ENCODE results near the gene SH3BP5. TPM values are rescaled to one million over a fixed set of nuclear protein-coding genes. Genes with fewer than 3 reads are reported as not detected.
"Not testable (repeated sequence)": the region's sequence is repeated elsewhere in the genome, so short reads cannot be mapped to it uniquely, and the experiment has no call there.

Gene SH3BP5, protein sequence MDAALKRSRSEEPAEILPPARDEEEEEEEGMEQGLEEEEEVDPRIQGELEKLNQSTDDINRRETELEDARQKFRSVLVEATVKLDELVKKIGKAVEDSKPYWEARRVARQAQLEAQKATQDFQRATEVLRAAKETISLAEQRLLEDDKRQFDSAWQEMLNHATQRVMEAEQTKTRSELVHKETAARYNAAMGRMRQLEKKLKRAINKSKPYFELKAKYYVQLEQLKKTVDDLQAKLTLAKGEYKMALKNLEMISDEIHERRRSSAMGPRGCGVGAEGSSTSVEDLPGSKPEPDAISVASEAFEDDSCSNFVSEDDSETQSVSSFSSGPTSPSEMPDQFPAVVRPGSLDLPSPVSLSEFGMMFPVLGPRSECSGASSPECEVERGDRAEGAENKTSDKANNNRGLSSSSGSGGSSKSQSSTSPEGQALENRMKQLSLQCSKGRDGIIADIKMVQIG
- total RNA-seq (10 to 100 TPM; 13.6 to 26.6 (median 15.7) TPM), polyA plus RNA-seq (12.9 TPM)
- long read RNA-seq, donor 1, transcript SH3BP5-202 (9 exons, 2,822 nt), result major isoform, 16 of 22 reads
- long read RNA-seq, donor 1, partial matches to known transcripts, result 1 of 22 reads
- long read RNA-seq, donor 1, other reads (novel, unspliced or antisense), result 5 of 22 reads
- long read RNA-seq, donor 2, partial matches to known transcripts, result 3 of 10 reads
- long read RNA-seq, donor 2, other reads (novel, unspliced or antisense), result 4 of 10 reads
- long read RNA-seq, donor 3, transcript SH3BP5-202 (9 exons, 2,822 nt), result major isoform, 92 of 113 reads
- long read RNA-seq, donor 3, partial matches to known transcripts, result 3 of 113 reads
- long read RNA-seq, donor 3, other reads (novel, unspliced or antisense), result 18 of 113 reads
- long read RNA-seq, donor 4, partial matches to known transcripts, result 1 of 3 reads
- long read RNA-seq, donor 4, other reads (novel, unspliced or antisense), result 0 of 3 reads

DNA sequence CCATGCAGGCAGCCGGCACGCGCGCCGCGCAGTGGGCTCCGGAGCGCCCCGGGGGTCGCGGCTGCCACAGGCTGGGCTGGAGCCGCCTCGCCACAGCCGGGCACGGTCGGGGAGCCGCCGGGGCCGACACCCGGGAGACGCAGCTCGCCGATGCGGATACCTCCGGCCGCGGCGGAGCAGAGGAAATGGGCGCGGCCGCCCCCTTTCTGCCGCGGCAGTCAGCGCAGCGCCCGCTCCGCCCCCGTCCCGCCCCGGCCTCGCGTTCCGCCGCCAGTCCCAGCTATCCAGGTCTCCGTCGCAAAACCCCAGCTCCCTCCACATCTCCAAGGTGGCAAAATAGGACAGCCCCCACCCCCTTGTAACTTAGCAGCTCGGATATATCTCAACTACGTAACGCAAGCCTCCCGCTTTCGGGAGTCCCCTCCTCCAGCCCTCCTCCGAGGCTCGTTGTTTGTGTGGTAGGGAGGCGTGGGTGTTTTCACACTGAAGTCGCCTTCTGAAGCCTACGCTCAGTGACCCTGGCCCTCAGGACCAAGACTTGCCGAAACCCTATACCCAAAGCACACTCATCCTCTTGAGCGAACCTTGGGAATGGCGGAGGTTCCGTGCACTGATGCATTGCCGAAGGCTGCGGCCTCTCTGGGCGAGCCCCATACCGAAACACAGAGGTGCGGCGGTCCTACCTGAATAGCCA lies at the start of gene SH3BP5:
TSS of gene SH3BP5 (minus strand) at position 182 of the 694 bp plus-strand sequence. CDS start at position 4, 178 bp downstream.
- WGBS, result 13% methylated on average over 66 of the region's 66 CpGs
- intact Hi-C loops (cut with DNase I), result loop anchor here (5.0 to 10.0 kb wide), 3 partner anchors 58 to 68 kb away; no protein-coding TSS in a partner anchor
- Histone ChIP-seq H3K4me3 (ENCODE audit: low read length) (peak within 1 kb of the TSS; percentile 77), H3K4me1 (ENCODE audit: control insufficient read depth, insufficient read depth, low read length) (peaks cover under 1% of the 10 kb centered on the region), H3K27ac (ENCODE audit: low read length) (peak within 1 kb of the TSS; percentile 24), H3K27me3 (ENCODE audit: control insufficient read depth, insufficient read depth) (no peaks in the 10 kb centered on the region), H3K9me3 (ENCODE audit: control insufficient read depth, low read length) (no peaks in the 10 kb centered on the region)
- ATAC-seq (peak; percentile 88 to 93), DNase-seq (peak; percentile 80 to 93 (median 91))

DNA sequence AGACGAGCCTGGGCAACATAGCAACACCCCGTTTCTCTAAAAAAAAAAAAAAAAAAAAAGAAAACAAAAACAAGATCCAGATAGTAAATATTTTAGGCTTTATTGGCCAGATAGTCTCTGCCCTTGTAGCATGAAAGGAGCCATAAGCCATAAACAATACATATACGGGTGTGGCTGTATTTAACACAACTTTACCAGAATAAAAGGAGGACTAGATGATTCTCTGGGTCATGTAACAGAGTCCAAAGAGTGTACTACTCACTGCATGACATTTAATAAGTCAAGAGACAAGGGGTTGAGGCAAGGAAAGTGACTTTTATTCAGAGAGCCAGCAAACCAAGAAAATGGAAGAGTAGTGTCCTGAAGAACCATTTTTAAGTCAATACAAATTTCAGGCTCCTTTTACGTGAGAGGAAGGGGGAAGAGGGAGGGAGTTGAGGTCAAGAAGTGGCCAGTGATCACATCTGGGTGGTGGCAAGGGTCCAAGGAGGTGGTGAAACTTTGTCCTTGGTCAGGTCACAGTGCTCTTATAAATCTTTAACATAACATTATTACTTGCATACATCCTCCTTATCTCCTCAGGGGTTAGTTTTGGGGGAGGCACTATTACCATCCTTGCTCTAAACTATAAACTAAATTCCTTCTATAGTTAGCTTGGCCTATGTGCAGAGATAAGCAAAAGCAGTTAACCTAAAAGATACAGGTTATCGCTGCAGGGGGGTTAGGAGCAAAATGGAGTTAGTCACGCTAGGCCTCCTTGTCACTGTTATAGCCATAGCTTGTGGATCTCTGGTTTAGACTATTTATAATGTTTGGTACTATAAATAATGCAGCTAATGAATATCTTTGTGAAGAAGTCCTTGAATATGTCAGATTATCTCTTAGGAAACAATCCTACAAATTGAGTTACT lies 48.8 kb upstream of the SH3BP5 start:
- 62% methylated on average over 6 of the region's 6 CpGs for WGBS
- Histone ChIP-seq H3K27me3 (ENCODE audit: control insufficient read depth, insufficient read depth) (no peaks in the 10 kb centered on the region), H3K4me3 (ENCODE audit: low read length) (no peak overlapping the region), H3K9me3 (ENCODE audit: control insufficient read depth, low read length) (no peaks in the 10 kb centered on the region), H3K4me1 (ENCODE audit: control insufficient read depth, insufficient read depth, low read length) (peaks cover 4% of the 10 kb centered on the region), H3K27ac (ENCODE audit: low read length) (no peak overlapping the region)
- intact Hi-C loops (cut with DNase I), result loop anchor here in 2 of 4 donors (2.0 to 10.0 kb wide), 3 partner anchors 114 to 176 kb away; partner anchors contain the start of gene CAPN7 (in 1 of the 2)
- no peak for ATAC-seq
- no peak for DNase-seq

DNA sequence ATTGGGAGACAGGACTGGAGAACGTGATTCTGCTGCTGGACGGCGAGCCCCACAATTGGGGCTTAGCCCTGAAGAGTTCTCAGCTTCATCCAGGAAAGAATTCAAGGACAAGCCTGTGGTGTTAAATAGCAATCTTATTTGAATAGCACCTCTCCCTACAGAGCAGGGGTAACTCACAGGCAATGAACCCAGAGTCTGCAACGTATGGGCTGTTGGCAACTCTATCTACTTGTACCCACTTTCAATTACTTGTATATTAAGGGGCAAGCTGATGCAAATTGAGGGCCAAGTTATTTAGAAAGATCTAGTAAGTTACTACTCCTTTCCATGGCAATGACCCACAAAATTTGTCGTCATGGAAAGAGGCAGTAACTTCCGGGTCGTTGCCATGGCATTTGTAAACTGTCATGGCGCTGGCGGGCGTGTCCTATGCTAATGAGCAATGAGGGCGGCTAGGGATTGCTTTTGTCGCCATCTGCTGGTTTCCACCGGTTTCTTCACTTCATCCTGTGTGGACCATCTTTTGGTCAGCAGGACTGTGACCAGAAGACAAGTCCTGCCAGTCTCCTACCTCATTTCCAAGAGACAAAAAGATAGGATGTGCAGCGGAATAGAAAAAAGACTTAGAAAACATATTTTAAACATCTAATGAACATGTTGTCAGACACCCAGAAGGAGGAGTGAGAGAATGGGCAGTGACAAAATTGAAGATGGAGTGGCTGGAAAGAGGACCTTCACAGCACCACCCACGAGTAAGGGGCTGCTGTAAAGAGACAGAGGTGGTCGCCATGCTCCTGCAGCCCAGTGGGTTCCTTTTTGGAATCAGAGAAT lies 45.8 kb upstream of the SH3BP5 start:
- Histone ChIP-seq H3K4me1 (ENCODE audit: control insufficient read depth, insufficient read depth, low read length) (peaks cover 4% of the 10 kb centered on the region), H3K27me3 (ENCODE audit: control insufficient read depth, insufficient read depth) (no peaks in the 10 kb centered on the region), H3K4me3 (ENCODE audit: low read length) (peak overlapping the region; percentile 4), H3K9me3 (ENCODE audit: control insufficient read depth, low read length) (no peaks in the 10 kb centered on the region), H3K27ac (ENCODE audit: low read length) (peak overlapping the region; percentile 79)
- WGBS, result 28% methylated on average over 16 of the region's 16 CpGs
- DNase-seq, result peak; percentile 95 to 98 (median 96)
- intact Hi-C loops (cut with DNase I), result loop anchor here in 2 of 4 donors (2.0 to 5.0 kb wide), 2 partner anchors 111 kb away; no protein-coding TSS in a partner anchor
- ATAC-seq, result peak; percentile 96

DNA sequence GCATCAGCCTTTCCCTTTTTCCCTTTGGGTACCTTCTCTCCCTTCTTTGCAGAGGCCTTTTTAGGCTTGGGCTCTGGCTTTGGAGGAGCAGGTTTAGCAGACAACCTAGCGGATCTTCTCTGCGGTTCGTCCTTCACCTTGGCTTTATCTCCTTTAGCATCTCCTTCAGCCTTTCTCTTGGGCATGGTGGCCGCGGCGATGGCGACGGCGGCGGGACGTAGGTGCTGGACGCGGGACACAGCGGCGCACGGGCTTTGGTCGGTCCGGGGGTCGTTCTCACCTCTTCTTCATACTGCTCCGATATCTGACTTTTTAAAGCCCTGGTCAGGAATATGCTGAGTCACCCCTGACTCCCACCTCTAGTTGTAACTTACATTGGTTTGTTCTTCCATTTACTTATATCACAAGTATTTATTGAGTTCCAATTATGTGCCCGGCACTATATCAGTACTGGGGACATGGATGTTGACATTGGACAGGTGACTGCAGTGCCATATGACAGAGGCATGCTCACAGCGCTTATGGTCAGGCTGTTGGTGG lies 43.1 kb upstream of the SH3BP5 start:
- WGBS, result 93% methylated on average over 22 of the region's 22 CpGs
- no peak overlapping the region for H3K4me3 ChIP-seq (ENCODE audit: low read length)
- ATAC-seq (no peak), DNase-seq (peak in 1 of 3 donors; percentile 39)
- no peak overlapping the region for H3K27ac ChIP-seq (ENCODE audit: low read length)
- H3K27me3 ChIP-seq (ENCODE audit: control insufficient read depth, insufficient read depth), result no peaks in the 10 kb centered on the region
- peaks cover 2% of the 10 kb centered on the region for H3K4me1 ChIP-seq (ENCODE audit: control insufficient read depth, insufficient read depth, low read length)
- intact Hi-C loops (cut with DNase I), result loop anchor here in 1 of 4 donors (5.0 kb wide), 1 partner anchor 108 kb away; no protein-coding TSS in a partner anchor
- H3K9me3 ChIP-seq (ENCODE audit: control insufficient read depth, low read length), result no peaks in the 10 kb centered on the region

DNA sequence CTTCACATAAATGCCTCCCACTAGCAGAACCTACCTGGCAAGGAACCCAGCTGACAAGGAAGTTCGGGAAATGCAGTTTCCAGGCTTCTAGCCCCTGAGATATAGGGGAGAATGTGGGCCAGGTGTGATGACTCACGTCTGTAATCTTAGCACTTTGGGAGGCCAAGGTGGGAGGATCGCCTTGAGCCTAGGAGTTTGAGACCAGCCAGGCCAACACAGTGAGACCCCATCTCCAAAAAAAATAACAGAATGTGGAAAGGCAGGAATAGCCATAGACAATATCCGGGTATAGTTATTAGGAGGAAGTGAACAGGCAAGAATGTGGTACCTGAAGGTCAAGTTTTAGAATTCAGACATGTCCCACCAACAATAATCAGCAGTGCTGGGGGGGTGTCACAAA lies 40.5 kb upstream of the SH3BP5 start:
- Histone ChIP-seq H3K27ac (ENCODE audit: low read length) (no peak overlapping the region), H3K4me1 (ENCODE audit: control insufficient read depth, insufficient read depth, low read length) (peaks cover 2% of the 10 kb centered on the region), H3K4me3 (ENCODE audit: low read length) (no peak overlapping the region), H3K27me3 (ENCODE audit: control insufficient read depth, insufficient read depth) (no peaks in the 10 kb centered on the region), H3K9me3 (ENCODE audit: control insufficient read depth, low read length) (no peaks in the 10 kb centered on the region)
- intact Hi-C loops (cut with DNase I), result no loop called here
- ATAC-seq, result no peak
- DNase-seq, result no peak
- 90% methylated on average over 4 of the region's 4 CpGs for WGBS

DNA sequence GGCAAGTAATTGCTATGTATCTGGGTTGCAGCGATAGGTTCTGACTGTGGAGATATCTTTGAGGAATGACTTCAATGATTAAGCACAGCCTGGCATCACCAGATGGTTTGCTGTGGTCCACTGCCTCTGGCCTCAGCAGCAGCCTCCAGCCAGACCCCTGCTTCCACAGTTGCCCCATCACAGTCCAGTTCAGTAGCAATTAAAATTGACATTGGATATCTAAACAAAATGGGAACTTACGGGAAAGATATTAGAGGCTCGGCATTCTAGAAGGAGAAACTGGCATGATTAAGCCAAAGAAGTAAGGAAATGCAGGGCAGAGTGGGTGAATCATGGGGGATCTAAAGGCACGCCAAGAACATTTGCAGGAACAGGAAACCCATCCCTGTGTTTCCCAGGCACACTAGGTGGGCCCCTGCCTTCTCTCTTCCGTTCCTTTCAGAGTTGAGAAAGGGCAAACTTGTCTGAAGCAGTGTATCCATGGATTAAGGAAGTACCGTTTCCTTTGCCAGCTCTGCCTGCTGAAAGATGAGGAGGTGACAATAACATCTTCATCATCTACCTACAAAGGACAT lies 36.3 kb upstream of the SH3BP5 start:
- intact Hi-C loops (cut with DNase I), result no loop called here
- no peaks in the 10 kb centered on the region for H3K9me3 ChIP-seq (ENCODE audit: control insufficient read depth, low read length)
- ATAC-seq (peak; percentile 75 to 91), DNase-seq (no peak)
- H3K4me3 ChIP-seq (ENCODE audit: low read length), result no peak overlapping the region
- 70% methylated on average over 6 of the region's 6 CpGs for WGBS
- no peaks in the 10 kb centered on the region for H3K4me1 ChIP-seq (ENCODE audit: control insufficient read depth, insufficient read depth, low read length)
- no peak overlapping the region for H3K27ac ChIP-seq (ENCODE audit: low read length)
- H3K27me3 ChIP-seq (ENCODE audit: control insufficient read depth, insufficient read depth), result no peaks in the 10 kb centered on the region

DNA sequence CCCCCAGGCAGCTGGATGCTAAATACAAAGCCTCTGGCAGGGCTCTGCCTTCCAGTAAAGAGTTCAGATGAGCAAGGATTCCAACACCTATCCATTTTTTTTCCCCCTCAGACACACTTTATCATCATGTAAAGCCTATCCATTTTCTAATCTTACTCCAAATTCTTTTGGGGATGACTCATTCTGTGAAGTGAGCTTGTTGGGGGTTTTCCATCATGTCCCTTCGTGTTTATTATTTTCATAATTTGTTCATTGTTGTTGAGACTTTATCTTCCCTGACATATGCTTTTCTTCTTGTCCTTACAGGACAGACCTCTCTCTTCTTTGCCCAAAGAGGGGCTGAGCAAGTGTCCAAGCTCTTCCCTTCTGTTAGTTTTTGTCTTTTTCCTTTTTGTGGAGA lies 34.7 kb upstream of the SH3BP5 start:
- 48% methylated on average over 1 of the region's 1 CpG for WGBS
- Histone ChIP-seq H3K4me1 (ENCODE audit: control insufficient read depth, insufficient read depth, low read length) (no peaks in the 10 kb centered on the region), H3K4me3 (ENCODE audit: low read length) (no peak overlapping the region), H3K27ac (ENCODE audit: low read length) (no peak overlapping the region), H3K27me3 (ENCODE audit: control insufficient read depth, insufficient read depth) (no peaks in the 10 kb centered on the region), H3K9me3 (ENCODE audit: control insufficient read depth, low read length) (no peaks in the 10 kb centered on the region)
- ATAC-seq (no peak), DNase-seq (no peak)
- intact Hi-C loops (cut with DNase I), result no loop called here

DNA sequence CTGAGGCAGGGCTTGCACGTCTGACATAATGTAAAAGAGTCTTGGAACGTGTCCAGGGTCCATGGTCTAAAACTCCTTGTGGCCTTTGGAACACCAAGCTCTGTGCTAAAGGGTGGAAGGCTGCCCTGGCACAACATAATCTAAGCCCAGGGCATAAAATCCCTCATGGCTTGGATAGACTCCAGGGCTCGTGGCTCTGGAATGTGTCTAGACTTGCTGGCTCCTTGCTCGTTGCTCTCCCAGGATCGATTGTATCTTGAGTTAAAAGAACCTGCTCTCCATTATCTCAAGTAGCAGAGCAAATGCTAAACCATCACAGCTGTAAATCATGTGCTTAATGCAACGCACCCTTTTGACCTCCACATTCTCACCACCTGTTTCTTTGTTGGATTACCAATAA lies 31.7 kb upstream of the SH3BP5 start:
- intact Hi-C loops (cut with DNase I); ATAC-seq; H3K9me3 ChIP-seq (ENCODE audit: control insufficient read depth, low read length); H3K4me3 ChIP-seq (ENCODE audit: low read length); H3K4me1 ChIP-seq (ENCODE audit: control insufficient read depth, insufficient read depth, low read length); H3K27ac ChIP-seq (ENCODE audit: low read length); H3K27me3 ChIP-seq (ENCODE audit: control insufficient read depth, insufficient read depth): not testable (repeated sequence)
- 32% methylated on average over 6 of the region's 6 CpGs for WGBS
- peak in 2 of 3 donors; percentile 26 to 52 for DNase-seq
